ENCODE results near the gene PRLR. TPM values are rescaled to one million over a fixed set of nuclear protein-coding genes. Genes with fewer than 3 reads are reported as not detected.

PRLR gene
- total and polyA plus RNA-seq, 10 of the 15 experiments (the other 5 are each of a cell fraction or from before 2014, with no cell fraction given), result 0.03 to 8.1 (median 0.20) TPM

GRCh38 chr5:35042781-35043180 lies 187.5 kb downstream of the PRLR start:
- no peak for ATAC-seq
- Histone ChIP-seq H3K4me1 (ENCODE audit: control insufficient read depth, insufficient read depth, low read length) (no peaks in the 10 kb centered on the region), H3K27ac (ENCODE audit: control insufficient read depth, insufficient read depth) (no peak overlapping the region), H3K9me3 (replicated peaks; ENCODE audit: control insufficient read depth, insufficient read depth, low read length) (no peaks in the 10 kb centered on the region), H3K27me3 (replicated peaks in 1 of 2; ENCODE audit: control insufficient read depth in 2 of 2, insufficient read depth in 2 of 2, low read length in 1 of 2) (no peaks in the 10 kb centered on the region), H2AFZ (ENCODE audit: control insufficient read depth, low read depth, low read length) (no peak overlapping the region), H3K36me3 (ENCODE audit: control insufficient read depth in 2 of 2, insufficient read depth in 2 of 2, low read length in 1 of 2) (no peaks in the 10 kb centered on the region), H4K20me1 (ENCODE audit: control insufficient read depth, insufficient read depth) (no peaks in the 10 kb centered on the region), H3K4me2 (ENCODE audit: control insufficient read depth, insufficient read depth) (no peak overlapping the region), H3K79me2 (ENCODE audit: control insufficient read depth, insufficient read depth, low read length) (no peaks in the 10 kb centered on the region), H3K9ac (ENCODE audit: control insufficient read depth, insufficient read depth, low read length) (no peak overlapping the region), H3K4me3 (no peak overlapping the region)
- TF ChIP-seq CHD1 (IDR thresholded peaks at IDR 0.05; ENCODE audit: low read depth, low read length), result no peak
- TF ChIP-seq EZH2 (IDR thresholded peaks at IDR 0.05; ENCODE audit: borderline replicate concordance, control insufficient read depth, low read depth, low read length), result no peak
- TF ChIP-seq ZNF687 (IDR thresholded peaks at IDR 0.05), result no peak
- TF ChIP-seq ATF3 (IDR thresholded peaks at IDR 0.05; ENCODE audit: borderline replicate concordance, extremely low read depth, low read depth, low read length), result no peak
- TF ChIP-seq CHD2 (IDR thresholded peaks at IDR 0.05; ENCODE audit: borderline replicate concordance, low read depth, low read length), result no peak
- no peak for TF ChIP-seq MYC (IDR thresholded peaks at IDR 0.05; ENCODE audit: insufficient read depth, insufficient read length, insufficient replicate concordance, low read length, severe bottlenecking)
- TF ChIP-seq ZNF274 (IDR thresholded peaks at IDR 0.05; ENCODE audit: insufficient read depth, insufficient read length), result no peak
- TF ChIP-seq POLR2A (IDR thresholded peaks at IDR 0.05; ENCODE audit: low read depth, low read length), result no peak
- no peak for TF ChIP-seq RUNX3 (IDR thresholded peaks at IDR 0.05; ENCODE audit: low read length)
- no peak for DNase-seq (ENCODE audit: low read depth, low spot score)
- POLR2A ChIA-PET, result no interaction called here
- in situ Hi-C loops (cut with MboI) (no loop called here), intact Hi-C loops (cut with micrococcal nuclease; ENCODE audit: unreplicated experiment) (no loop called here)
- WGBS (ENCODE audit: insufficient coverage, insufficient replicate concordance, low lambda C conversion rate, missing lambda C conversion rate), result 34% methylated on average over 4 of the region's 4 CpGs
- FAIRE-seq, result no peak
- no TSS peak for BruUV-seq (replicated peaks)
- RAD21 ChIA-PET (ENCODE audit: unreplicated experiment), result no interaction called here
- SMC1A ChIA-PET (ENCODE audit: uncharacterized antibody, unreplicated experiment), result interaction anchor here (1.0 kb wide), 1 partner anchor 8 kb away, joined by 3 read pairs; no protein-coding TSS in a partner anchor
- CTCF ChIA-PET, result interaction anchor here (1.1 kb wide), 1 partner anchor 185 kb away, joined by 3 read pairs; no protein-coding TSS in a partner anchor
